Parathyroid adenoma (tissue), 2 donors: ENCODE data around the gene GALNTL6.

Experiments used
- H2AFZ ChIP-seq: fragments of 300-600 bp; sonication (generic); one replicate; pipeline ENCODE4 v1.7.0; 2017; ENCODE audit warnings: antibody characterized with exemption, mild to moderate bottlenecking
- H3K27ac ChIP-seq: fragments of 300-600 bp; sonication (generic); one replicate; pipeline ENCODE4 v1.7.0; 2017
- H3K27me3 ChIP-seq: fragments of 300-600 bp; sonication (generic); one replicate; pipeline ENCODE4 v1.7.0; 2017; ENCODE audit warnings: low read length; ENCODE audit not compliant: control insufficient read depth, insufficient read depth
- H3K36me3 ChIP-seq: fragments of 300-600 bp; sonication (generic); one replicate; pipeline ENCODE4 v1.7.0; 2017; ENCODE audit warnings: low read length; ENCODE audit not compliant: control insufficient read depth, insufficient read depth
- H3K4me1 ChIP-seq: fragments of 300-600 bp; sonication (generic); one replicate; pipeline ENCODE4 v1.7.0; 2017; ENCODE audit warnings: control low read depth
- H3K4me2 ChIP-seq: fragments of 300-600 bp; sonication (generic); one replicate; pipeline ENCODE4 v1.7.0; 2017; ENCODE audit warnings: low read length
- H3K4me3 ChIP-seq: fragments of 300-600 bp; sonication (generic); one replicate; pipeline ENCODE4 v1.7.0; 2017; ENCODE audit warnings: low read depth, low read length
- H3K79me2 ChIP-seq: fragments of 300-600 bp; sonication (generic); one replicate; pipeline ENCODE4 v1.7.0; 2017; ENCODE audit warnings: control low read depth
- H3K9ac ChIP-seq: fragments of 300-600 bp; sonication (generic); one replicate; pipeline ENCODE4 v1.7.0; 2017; ENCODE audit warnings: mild to moderate bottlenecking
- H3K9me3 ChIP-seq: fragments of 300-600 bp; sonication (generic); one replicate; pipeline ENCODE4 v1.7.0; 2017; ENCODE audit warnings: low read length; ENCODE audit not compliant: control insufficient read depth
- CTCF ChIP-seq: fragments of 300-600 bp; sonication (generic); IDR thresholded peaks from one replicate; pipeline ENCODE4 v1.7.0; 2017; ENCODE audit warnings: antibody characterized with exemption, mild to moderate bottlenecking
- donor health status: primary hyperparathyroidism.

GALNTL6 gene

GRCh38 chr4:172997217-172997609 lies 1184.0 kb downstream of the GALNTL6 start:
- peaks cover 3% of the 10 kb centered on the region for H3K4me1 ChIP-seq
- H3K4me2 ChIP-seq, result no peak overlapping the region
- H3K9ac ChIP-seq, result no peak overlapping the region
- H3K79me2 ChIP-seq, result no peaks in the 10 kb centered on the region
- no peak overlapping the region for H3K27ac ChIP-seq
- H2AFZ ChIP-seq, result no peak overlapping the region
- no peak for TF ChIP-seq CTCF
- no peak overlapping the region for H3K4me3 ChIP-seq
- no peaks in the 10 kb centered on the region for H3K36me3 ChIP-seq
- no peaks in the 10 kb centered on the region for H3K27me3 ChIP-seq
- no peaks in the 10 kb centered on the region for H3K9me3 ChIP-seq

- no peak overlapping the region for H2AFZ ChIP-seq
- no peaks in the 10 kb centered on the region for H3K9me3 ChIP-seq
- H3K79me2 ChIP-seq, result no peaks in the 10 kb centered on the region
- H3K9ac ChIP-seq, result no peak overlapping the region
- no peak overlapping the region for H3K27ac ChIP-seq
- no peak overlapping the region for H3K4me3 ChIP-seq
- peaks cover 3% of the 10 kb centered on the region for H3K4me1 ChIP-seq
- no peaks in the 10 kb centered on the region for H3K36me3 ChIP-seq
- H3K4me2 ChIP-seq, result no peak overlapping the region
- H3K27me3 ChIP-seq, result no peaks in the 10 kb centered on the region
- no peak for TF ChIP-seq CTCF
Measured at GRCh38 chr4:172997856-172998255, 1184.7 kb downstream of the GALNTL6 start.

- no peak overlapping the region for H3K4me3 ChIP-seq
Measured at GRCh38 chr4:172998527-172999469, 1185.6 kb downstream of the GALNTL6 start.

GRCh38 chr4:173001571-173001970 lies 1188.4 kb downstream of the GALNTL6 start:
- no peak for TF ChIP-seq CTCF
- Histone ChIP-seq H3K36me3 (no peaks in the 10 kb centered on the region), H3K9ac (no peak overlapping the region), H3K27ac (no peak overlapping the region), H3K4me1 (no peaks in the 10 kb centered on the region), H3K4me3 (no peak overlapping the region), H3K4me2 (no peak overlapping the region), H3K9me3 (no peaks in the 10 kb centered on the region), H3K27me3 (no peaks in the 10 kb centered on the region), H2AFZ (no peak overlapping the region), H3K79me2 (no peaks in the 10 kb centered on the region)

More at GRCh38 chr4:172998527-172999469, 1185.6 kb downstream of the GALNTL6 start:
- Histone ChIP-seq H3K4me1 (peaks cover 3% of the 10 kb centered on the region), H3K9ac (no peak overlapping the region), H3K79me2 (no peaks in the 10 kb centered on the region), H3K4me2 (no peak overlapping the region), H3K9me3 (no peaks in the 10 kb centered on the region), H3K27me3 (no peaks in the 10 kb centered on the region), H2AFZ (no peak overlapping the region), H3K27ac (no peak overlapping the region), H3K36me3 (no peaks in the 10 kb centered on the region)
- no peak for TF ChIP-seq CTCF
